Pancreas (tissue), 10 donors: Measurements from ENCODE around the gene DPF3. TPM values are rescaled to one million over a fixed set of nuclear protein-coding genes. Genes with fewer than 3 reads are reported as not detected.

ENCODE experiments used
- ATAC-seq, 4 donors: fragments of 200-7000 bp; cut with Tn5 transposase; one replicate each; pipeline versions ENCODE4 v1.8.0 to v1.9.1; 2020; ENCODE audit warnings: mild to moderate bottlenecking in 4 of 4, moderate library complexity in 4 of 4
- DNase-seq, 6 donors: peaks; one replicate each; pipeline ENCODE4 v3.0.0-alpha.2; 2020
- FAIRE-seq: peaks from 2 replicates; lab custom pipeline; 2012; peaks lifted over from hg19 to GRCh38; lab: Jason Lieb, UNC
- H3K27ac ChIP-seq, 4 donors: fragments of 200-600 bp; sonication (generic); 1 replicate in 3 of 4; 2 replicates in 1 of 4; pipeline versions ENCODE4 v1.5.0 to v1.8.0; 2020
- H3K27me3 ChIP-seq, 4 donors: fragments of 200-600 bp; one replicate each; pipeline ENCODE4 v1.8.0; 2021
- H3K36me3 ChIP-seq, 3 donors: fragments of 200-600 bp; sonication (generic) in 1 of 3; one replicate each; pipeline versions ENCODE4 v1.5.0 to v1.8.0; 2020 to 2021
- H3K4me1 ChIP-seq, 3 donors: fragments of 200-600 bp; one replicate each; pipeline ENCODE4 v1.8.0; 2021
- H3K4me3 ChIP-seq, 4 donors: fragments of 200-600 bp; sonication (generic) in 2 of 4; one replicate each; pipeline versions ENCODE4 v1.5.0 to v1.8.0; 2020 to 2021
- H3K9me3 ChIP-seq, 4 donors: fragments of 200-600 bp; one replicate each; pipeline ENCODE4 v1.8.0; 2021
- CTCF ChIP-seq, 4 donors: fragments of 200-600 bp; sonication (generic) in 3 of 4; IDR thresholded peaks; one replicate each; pipeline versions ENCODE4 v1.5.0 to v1.8.0; 2021; ENCODE audit warnings: antibody characterized with exemption in 4 of 4
- WGBS, 2 donors: extraction: QIAGEN DNeasy Blood & Tissue Kit; methylation state at CpG; one replicate each; pipeline ENCODE4 v1.1.7; 2013; 5-methylcytosine and 5-hydroxymethylcytosine counted together
- intact Hi-C, 3 donors: fragments of 100-400 bp; cut with DNase I; formaldehyde crosslinking; loops; one replicate each; pipeline versions ENCODE4 v1.11.1 to v1.14.2; 2022
- polyA plus RNA-seq, 2 donors: library from polyadenylated mRNA; stranded (reverse); fragments of 200-250 nt; gene quantifications; one replicate each; pipeline ENCODE4 v1.2.3, GENCODE V29; 2013
- total RNA-seq, 6 donors: library from RNA; stranded (reverse); fragmentation: NEBNext Ultra II Directional in 4 of 6; extraction: Animal tissue kit (Norgen Biotek cat#: 25700) in 4 of 6; gene quantifications; one replicate each; pipeline versions ENCODE4 v1.2.1 to v1.2.4, GENCODE V29; 2021 to 2023
- donor health status: healthy with polysubstance abuse.
- donor health status: DM: no; HTN: no; CAD: no; lungs with moderate emphysema.
- donor health status: DM: no; HTN: no; CAD: no.
- donor health status: control.
- donor health status: control.
- donor health status: Bipolar disorder and iron deficiency.
- donor health status: DM: yes; HTN: yes; CAD: no.
- donor health status: DM: no; HTN: no; CAD: no.
- donor health status: DM: no; HTN: no; CAD: no.
- donor health status: DM: yes; HTN: yes; CAD: no.

The DPF3 gene
- total and polyA plus RNA-seq, 8 donors, result 0.14 to 1.3 (median 0.86) TPM

GRCh38 chr14:72932893-72933292, 39.0 kb upstream of the DPF3 start:
- Histone ChIP-seq H3K4me3 (no peak overlapping the region), H3K27ac (no peak overlapping the region), H3K4me1 (no peaks in the 10 kb centered on the region), H3K9me3 (no peaks in the 10 kb centered on the region), H3K36me3 (no peaks in the 10 kb centered on the region), H3K27me3 (no peaks in the 10 kb centered on the region)
- intact Hi-C loops, result no loop called here
- DNase-seq (no peak), ATAC-seq (no peak), FAIRE-seq (no peak)
- TF ChIP-seq CTCF (IDR thresholded peaks at IDR 0.05), result no peak
- 95% methylated on average over 7 of the region's 7 CpGs for WGBS, 2 donors

- Histone ChIP-seq H3K9me3 (no peaks in the 10 kb centered on the region), H3K36me3 (no peaks in the 10 kb centered on the region), H3K27ac (no peak overlapping the region), H3K27me3 (no peaks in the 10 kb centered on the region), H3K4me1 (peaks cover 0 to 4% (median 0%) of the 10 kb centered on the region in 3 donors), H3K4me3 (no peak overlapping the region)
- FAIRE-seq (no peak), DNase-seq (no peak), ATAC-seq (no peak)
- TF ChIP-seq CTCF (IDR thresholded peaks at IDR 0.05), result no peak
- 95 to 97% methylated on average over 43 of the region's 43 CpGs for WGBS, 2 donors
- intact Hi-C loops, result no loop called here
Observed at GRCh38 chr14:72929316-72930080, 35.6 kb upstream of the DPF3 start.

- FAIRE-seq, result no peak
- intact Hi-C loops, result no loop called here
- Histone ChIP-seq H3K9me3 (no peaks in the 10 kb centered on the region), H3K36me3 (no peaks in the 10 kb centered on the region), H3K4me1 (peaks cover 0 to 4% (median 0%) of the 10 kb centered on the region in 3 donors), H3K27ac (no peak overlapping the region), H3K4me3 (no peak overlapping the region), H3K27me3 (no peaks in the 10 kb centered on the region)
- 88 to 90% methylated on average over 20 to 21 of the region's 21 CpGs for WGBS, 2 donors
- ATAC-seq, result no peak
- TF ChIP-seq CTCF (IDR thresholded peaks at IDR 0.05), result no peak
- DNase-seq, result peak in 2 of 6 donors; percentile 37 to 70
Observed at GRCh38 chr14:72928872-72929271, 35.0 kb upstream of the DPF3 start.

- Histone ChIP-seq H3K36me3 (no peaks in the 10 kb centered on the region), H3K4me3 (peak within 1 kb of the TSS; percentile 71 to 88 (median 82)), H3K9me3 (no peaks in the 10 kb centered on the region), H3K27ac (peak within 1 kb of the TSS; percentile 59 to 81 (median 74)), H3K4me1 (peaks cover 0 to 4% (median 0%) of the 10 kb centered on the region in 3 donors), H3K27me3 (no peaks in the 10 kb centered on the region)
- FAIRE-seq, result peak; percentile 49
- no peak for TF ChIP-seq CTCF (IDR thresholded peaks at IDR 0.05)
- WGBS, 2 donors, result 0% methylated on average over 58 to 59 of the region's 59 CpGs
- peak; percentile 88 to 98 (median 98) for DNase-seq
- peak; percentile 93 to 97 (median 95) for ATAC-seq
- intact Hi-C loops, result no loop called here
Observed at GRCh38 chr14:72926292-72927028, 32.6 kb upstream of the DPF3 start, which contains the start of gene DCAF4. Gene DCAF4, plus strand, starts transcription at chr14:72926464. Its CDS starts 11,515 bp downstream, at chr14:72937979.
